SK-N-MC (cell line): ENCODE data around the gene MYL2.

Experiments used
- EZH2 ChIP-seq: fragments of 200-600 bp; sonication (generic); IDR thresholded peaks from one replicate; pipeline ENCODE4 v1.6.1; 2017; ENCODE audit warnings: antibody characterized with exemption
- FOXP2 ChIP-seq: optimal IDR thresholded peaks from 2 replicates; pipeline ENCODE3; 2011; ENCODE audit warnings: mild to moderate bottlenecking, moderate library complexity; ENCODE audit not compliant: insufficient read depth; ENCODE audit errors: extremely low read length, control extremely low read depth
- POLR2AphosphoS5 ChIP-seq: IDR thresholded peaks from 2 replicates; pipeline ENCODE4 v1.6.1; 2012; ENCODE audit warnings: mild to moderate bottlenecking, low read depth, low read length, borderline replicate concordance

DNA sequence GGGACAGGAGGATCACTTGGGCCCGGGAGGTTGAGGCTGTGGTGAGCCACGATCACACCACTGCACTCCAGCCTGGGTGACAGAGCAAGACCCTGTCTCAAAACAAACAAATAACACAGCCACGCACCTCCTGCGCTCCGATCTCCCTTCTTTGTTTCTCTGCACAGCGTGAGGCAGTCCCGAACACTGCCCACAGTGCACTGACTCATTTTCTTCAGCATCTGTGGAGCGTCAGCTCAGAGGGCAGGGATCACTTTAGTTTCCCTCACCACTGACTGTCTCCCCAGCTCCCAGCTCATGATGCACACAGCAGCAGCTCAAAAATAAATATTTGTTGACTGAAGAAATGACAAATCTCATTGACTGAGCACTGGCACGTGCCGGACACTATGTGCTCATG, 883 bp upstream of the MYL2 start:
- TF ChIP-seq EZH2 (no peak), POLR2AphosphoS5 (no peak), FOXP2 (no peak)
